Renal cortical epithelial cell (primary cell): ENCODE data around the gene AK8. TPM values are rescaled to one million over a fixed set of nuclear protein-coding genes. Genes with fewer than 3 reads are reported as not detected.

ENCODE experiments used
- DNase-seq: peaks from one replicate; pipeline ENCODE4 v3.0.0-alpha.2; 2011; ENCODE audit warnings: low read depth
- total RNA-seq: library from RNA; depleted of rRNA; stranded (reverse); fragments of >200 nt; gene quantifications from 2 replicates; pipeline ENCODE4 v1.2.3, GENCODE V29; 2014

Gene AK8
- total RNA-seq, 1 donor from 2014 or later, result 2.3 TPM

- DNase-seq, result no peak
These were observed 20.3 kb downstream of the AK8 start for GRCh38 chr9:132857616-132858342.

GRCh38 chr9:132857031-132857430, 21.1 kb downstream of the AK8 start:
- no peak for DNase-seq

GRCh38 chr9:132855904-132856303, 22.2 kb downstream of the AK8 start:
- DNase-seq, result no peak

- DNase-seq, result no peak
These were observed 23.3 kb downstream of the AK8 start for GRCh38 chr9:132854832-132855231.

- no peak for DNase-seq
These were observed 24.6 kb downstream of the AK8 start for GRCh38 chr9:132853482-132853881.

DNA sequence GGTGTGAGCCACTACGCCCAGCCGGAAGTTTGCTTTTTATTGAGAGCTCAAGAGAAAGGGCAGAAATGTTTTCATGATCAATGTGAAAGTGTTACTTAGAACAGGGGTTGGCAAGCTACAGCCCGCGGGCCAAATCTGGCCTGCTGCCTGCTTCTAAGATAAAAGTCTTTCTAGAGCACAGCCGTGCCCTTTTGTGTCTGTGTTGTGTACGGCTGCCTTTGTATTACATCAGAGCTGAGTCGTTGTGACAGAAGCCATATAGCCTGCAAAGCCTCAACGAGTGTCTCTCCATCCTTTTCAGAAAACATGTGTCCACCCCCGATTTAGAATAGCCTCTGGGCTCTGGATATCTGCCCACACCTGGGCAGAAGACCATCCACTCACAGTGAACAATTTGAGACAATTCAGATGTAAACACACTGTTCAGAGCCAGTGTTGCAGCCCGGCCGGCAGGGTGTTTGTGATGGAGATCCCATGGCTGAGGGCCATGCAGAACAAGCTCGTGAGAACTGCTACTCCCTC, 28.8 kb downstream of the AK8 start:
- DNase-seq, result no peak

- DNase-seq, result no peak
These were observed 31.1 kb downstream of the AK8 start for GRCh38 chr9:132846918-132847515.

DNA sequence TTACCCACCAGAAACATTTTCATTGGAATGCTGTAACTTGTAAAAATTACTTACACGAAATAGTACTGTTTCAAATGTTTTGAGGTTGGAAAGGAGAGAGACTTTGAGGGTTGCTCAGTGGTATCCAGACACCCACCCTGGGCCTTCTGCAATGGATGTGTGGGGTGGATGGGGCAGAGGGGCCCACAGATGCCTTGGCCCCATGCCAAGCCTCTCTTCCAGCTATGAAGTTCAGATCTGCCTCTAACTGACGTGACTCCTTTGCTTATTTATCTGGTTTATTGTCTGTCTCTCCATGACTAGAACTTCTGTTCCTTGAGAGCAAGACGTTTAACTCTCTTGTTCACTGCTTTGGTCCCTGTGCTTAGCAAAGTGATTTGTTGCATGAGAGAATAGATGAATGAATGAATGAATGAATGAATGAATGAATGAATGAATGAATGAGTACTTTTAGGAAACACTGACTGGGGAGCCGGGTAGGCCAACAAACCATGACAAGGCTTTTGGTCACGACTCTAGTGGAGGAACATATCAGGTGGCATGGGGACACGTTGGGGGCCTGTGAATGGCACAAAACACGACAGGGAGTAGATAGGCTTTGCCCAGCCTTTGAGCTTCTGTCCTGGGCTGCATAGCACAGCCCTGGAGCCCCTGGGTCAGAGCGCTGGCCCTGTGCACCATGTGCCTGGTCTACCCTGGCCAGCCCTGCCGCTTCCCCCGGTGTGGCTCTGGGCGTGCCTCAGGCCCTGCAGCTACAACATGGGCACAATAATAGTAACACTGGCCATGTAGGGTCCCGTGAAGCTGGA, 31.8 kb downstream of the AK8 start:
- DNase-seq, result no peak

DNA sequence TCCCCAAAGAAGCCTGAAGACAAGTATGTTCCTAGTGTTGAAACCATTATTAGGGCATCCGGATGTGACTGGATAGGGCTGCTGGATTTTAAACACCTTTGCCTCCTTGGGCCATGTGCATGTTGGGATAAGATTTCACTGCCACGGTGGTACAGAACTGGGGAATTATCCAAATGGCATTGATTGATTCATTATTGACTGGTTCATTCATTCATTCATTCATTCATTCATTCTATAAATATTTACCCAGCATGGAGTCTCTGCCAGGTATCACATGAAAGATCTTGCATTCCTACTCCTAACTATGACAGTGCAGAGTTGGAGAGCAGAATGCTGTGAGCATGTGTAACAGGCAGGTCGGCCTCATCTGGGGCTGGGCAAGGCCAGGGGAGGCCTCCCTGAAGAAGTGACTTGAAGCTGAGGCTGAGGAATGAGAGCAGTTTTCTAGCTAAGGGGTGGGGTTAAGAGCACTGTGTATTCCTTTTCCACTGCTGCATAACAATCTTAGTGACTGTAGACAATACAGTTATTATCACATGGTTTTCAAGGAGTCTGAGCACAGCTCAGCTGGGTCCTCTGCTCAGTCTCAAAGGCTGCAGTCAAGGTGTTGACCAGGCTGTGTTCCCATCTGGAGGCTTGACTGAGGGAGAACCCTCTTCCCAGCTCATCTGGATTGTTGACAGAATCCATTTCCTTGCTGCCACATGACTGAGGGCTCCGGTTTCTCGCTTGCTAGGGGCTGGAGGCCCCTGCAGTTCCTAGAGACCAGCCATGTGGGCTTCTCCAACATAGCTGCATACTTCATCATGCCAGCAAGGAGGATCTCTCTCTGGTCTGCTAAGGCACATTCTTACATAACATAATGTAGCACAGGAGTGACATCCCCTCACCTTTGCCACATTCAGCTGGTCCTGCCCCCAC, 35.7 kb downstream of the AK8 start:
- DNase-seq, result no peak

DNA sequence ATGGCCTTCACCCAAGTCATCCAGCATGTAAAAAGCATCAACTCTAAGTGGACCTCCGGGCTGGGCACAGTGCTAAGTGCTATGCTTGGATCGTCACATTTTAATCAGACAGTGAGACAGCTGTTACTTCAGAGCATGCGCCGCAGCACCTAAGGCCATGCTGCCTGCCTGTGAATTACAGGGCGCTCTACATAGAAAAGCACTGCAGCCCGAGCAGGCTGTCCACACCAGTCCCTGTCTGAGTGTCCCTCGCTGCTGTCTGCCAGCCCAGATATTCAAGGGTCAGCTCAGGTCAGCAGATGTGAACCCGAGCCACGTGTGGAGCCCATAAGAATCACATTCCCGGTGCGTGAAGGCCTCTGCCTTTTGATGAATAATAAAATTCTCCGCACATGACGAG, 37.1 kb downstream of the AK8 start:
- no peak for DNase-seq

DNA sequence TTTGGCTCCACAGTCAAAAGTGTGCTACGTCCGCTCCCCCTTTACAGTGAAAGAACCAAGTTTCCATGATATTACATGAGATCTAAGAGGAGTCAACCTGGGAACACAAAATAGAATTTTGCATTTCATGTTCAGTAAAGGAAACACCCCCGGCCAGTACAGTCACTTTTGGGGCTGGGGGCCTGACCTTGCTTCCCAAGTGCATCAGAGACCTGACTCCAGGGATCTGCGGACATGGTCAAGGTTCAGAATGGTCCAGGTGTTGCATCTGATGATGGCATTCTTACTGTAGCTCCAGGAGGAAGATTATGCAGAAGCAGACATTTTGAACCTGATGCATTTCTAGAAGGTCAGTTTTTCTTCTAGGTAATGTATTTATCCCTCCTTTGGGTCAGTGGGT, 39.8 kb downstream of the AK8 start:
- DNase-seq, result no peak

DNA sequence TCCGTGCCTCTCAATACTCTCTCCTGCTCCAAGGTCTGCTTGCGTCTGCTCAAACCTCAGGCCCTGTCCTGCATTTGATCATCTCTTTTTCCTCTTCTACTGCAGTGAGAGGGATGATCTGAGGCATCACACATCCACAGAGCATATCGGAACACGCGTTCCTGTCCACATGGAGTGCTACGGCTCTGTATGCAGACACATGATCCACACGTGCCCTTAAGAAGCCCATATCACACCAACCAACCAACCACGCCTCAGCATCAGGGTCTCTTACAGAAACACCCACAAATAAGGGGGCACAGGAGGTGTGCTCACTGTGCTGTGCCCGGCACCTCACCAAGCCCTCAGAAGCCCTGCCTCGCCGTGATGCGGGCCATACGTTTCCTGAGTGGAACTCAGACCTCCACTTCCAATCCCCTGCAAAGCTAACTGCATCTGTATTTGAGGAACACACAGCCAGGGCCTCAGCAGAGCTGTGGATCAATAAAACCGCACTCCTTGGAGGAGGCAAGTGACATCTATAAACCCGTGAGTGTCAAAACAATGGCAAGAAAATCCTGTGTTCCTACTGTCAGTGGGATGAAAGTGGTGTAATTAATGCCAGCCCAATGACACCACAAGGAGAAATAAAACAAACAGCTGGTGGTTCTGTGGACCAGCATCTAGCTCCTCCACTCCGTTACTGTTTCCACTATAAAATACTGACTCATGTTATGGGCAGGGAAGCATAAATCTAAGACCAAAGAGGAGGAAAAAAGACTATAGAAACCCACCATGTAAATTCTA, 40.4 kb downstream of the AK8 start:
- no peak for DNase-seq

DNA sequence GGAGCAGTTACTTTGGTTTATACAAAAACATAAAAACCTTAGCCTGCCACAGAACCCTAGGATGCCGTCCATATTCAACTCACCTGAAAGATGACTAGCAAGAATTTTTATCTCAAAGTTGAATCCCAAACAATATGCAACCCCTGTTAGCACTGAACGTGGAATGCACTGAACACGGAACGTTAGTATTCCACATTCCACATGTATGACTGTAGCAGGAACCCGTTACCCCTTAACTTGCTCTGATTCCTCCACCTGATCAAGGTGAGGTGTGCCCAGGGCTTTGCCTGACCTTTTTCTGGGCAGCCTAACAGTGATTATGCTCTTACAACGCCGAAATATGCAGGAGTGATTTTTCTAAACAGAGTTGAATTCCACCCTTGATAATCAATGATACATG, 43.7 kb downstream of the AK8 start:
- DNase-seq, result no peak

GRCh38 chr9:132833550-132834121, 44.4 kb downstream of the AK8 start:
- DNase-seq, result no peak

- no peak for DNase-seq
These were observed 45.8 kb downstream of the AK8 start for GRCh38 chr9:132832171-132832881.

GRCh38 chr9:132828201-132828770, 49.8 kb downstream of the AK8 start:
- no peak for DNase-seq

- DNase-seq, result no peak
These were observed 50.7 kb downstream of the AK8 start for GRCh38 chr9:132827366-132827765.

DNA sequence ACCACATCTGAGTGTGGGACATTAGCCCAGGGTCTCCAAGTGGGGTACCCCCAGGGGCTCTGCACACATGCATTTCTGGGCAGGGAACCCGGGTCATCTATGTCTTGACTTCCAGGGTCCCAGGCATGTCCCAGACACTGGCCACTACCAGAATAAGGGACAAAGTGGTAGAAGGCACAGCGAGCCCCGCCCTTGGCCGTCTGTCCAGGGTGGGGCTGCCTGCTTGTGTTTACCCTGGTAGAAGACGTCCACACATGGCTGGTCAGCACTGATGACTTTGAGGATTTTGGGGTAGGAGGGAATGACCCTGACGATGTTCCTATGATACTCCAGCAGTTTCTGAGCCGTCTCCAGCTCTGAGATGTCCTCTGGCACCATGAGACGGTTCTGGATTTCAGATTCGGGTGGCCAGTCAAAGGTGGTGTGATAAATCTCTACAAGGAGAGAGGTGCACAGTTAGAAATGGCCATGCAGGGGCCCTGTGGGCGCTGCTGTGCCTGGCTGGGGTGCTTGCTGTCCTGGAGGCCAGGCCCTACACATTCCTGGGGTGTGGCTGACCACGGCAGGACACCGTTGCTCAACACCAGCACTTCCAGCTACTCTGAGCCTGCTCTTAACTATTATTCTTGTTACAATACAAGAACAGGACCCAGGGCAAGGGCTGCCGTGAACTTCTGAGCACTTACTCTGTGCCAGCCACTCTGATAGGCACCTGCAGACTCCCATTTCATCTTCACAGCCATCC, 51.3 kb downstream of the AK8 start:
- DNase-seq, result no peak

DNA sequence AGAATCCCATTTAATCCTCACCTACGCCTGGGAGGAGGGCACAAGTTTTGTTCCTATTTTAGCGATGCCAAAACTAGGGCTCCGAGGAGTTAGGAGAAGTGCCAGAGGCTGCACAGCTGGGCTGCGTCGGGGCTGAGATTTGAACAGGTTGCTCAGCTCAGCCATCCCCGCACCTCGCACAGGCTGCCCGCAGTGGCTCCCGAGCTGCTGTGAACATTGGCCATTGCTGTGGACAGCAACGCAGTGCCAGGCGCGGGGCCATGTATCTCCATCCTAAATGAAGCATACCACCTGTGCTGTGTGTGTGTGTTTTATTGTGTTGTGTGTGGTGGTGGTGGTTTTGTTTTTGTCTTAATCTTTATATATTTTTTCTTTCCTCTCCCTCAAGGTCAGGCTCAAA, 52.0 kb downstream of the AK8 start:
- no peak for DNase-seq
